Transverse colon (tissue), 4 donors: Measurements from ENCODE around the gene CD82. TPM values are rescaled to one million over a fixed set of nuclear protein-coding genes. Genes with fewer than 3 reads are reported as not detected.

ENCODE experiments used
- DNase-seq: peaks from one replicate; pipeline ENCODE4 v3.0.0-alpha.2; 2019
- H3K27ac ChIP-seq, 4 donors: fragments of 200-600 bp; sonication (generic); 2 replicates each; pipeline ENCODE4 v1.5.1; 2016 to 2018; ENCODE audit warnings: inconsistent platforms in 4 of 4
- H3K27me3 ChIP-seq: fragments of 200-600 bp; sonication (generic); 2 replicates; pipeline ENCODE4 v1.5.1; 2017; ENCODE audit warnings: inconsistent platforms
- H3K36me3 ChIP-seq, 4 donors: fragments of 200-600 bp; sonication (generic); 2 replicates each; pipeline ENCODE4 v1.5.1; 2017 to 2019; ENCODE audit warnings: inconsistent platforms in 4 of 4
- H3K4me1 ChIP-seq, 4 donors: fragments of 200-600 bp; sonication (generic); 2 replicates each; pipeline ENCODE4 v1.5.1; 2017 to 2020; ENCODE audit warnings: inconsistent platforms in 4 of 4
- H3K4me3 ChIP-seq, 4 donors: fragments of 200-600 bp; sonication (generic); 1 replicate in 1 of 4; 2 replicates in 3 of 4; pipeline versions ENCODE4 v1.5.1 to v1.6.1; 2017 to 2019; ENCODE audit warnings: inconsistent platforms in 4 of 4
- H3K9me3 ChIP-seq, 2 donors: fragments of 200-600 bp; sonication (generic); 2 replicates each; pipeline ENCODE4 v1.5.1; 2017 to 2019; ENCODE audit warnings: inconsistent platforms in 2 of 2
- CTCF ChIP-seq, 5 experiments: fragments of 200-600 bp in 3 of 5; fragments of 450-650 bp in 2 of 5; sonication (generic) in 3 of 5; IDR thresholded peaks; 1 replicate in 2 of 5; 2 replicates in 3 of 5; pipeline ENCODE4 v1.5.1; 2016 to 2017; ENCODE audit warnings: antibody characterized with exemption in 5 of 5, inconsistent platforms in 3 of 5, mild to moderate bottlenecking in 2 of 5, moderate library complexity in 1 of 5
- EP300 ChIP-seq: sonication (generic); formaldehyde crosslinking; IDR thresholded peaks from one replicate; pipeline ENCODE4 v1.6.1; 2017; ENCODE audit warnings: antibody characterized with exemption, low read depth
- POLR2A ChIP-seq: fragments of 450-650 bp; IDR thresholded peaks from one replicate; pipeline ENCODE4 v1.6.1; 2016; ENCODE audit warnings: antibody characterized with exemption, mild to moderate bottlenecking, moderate library complexity
- POLR2AphosphoS5 ChIP-seq, 3 donors: sonication (generic); formaldehyde crosslinking; IDR thresholded peaks; one replicate each; pipeline ENCODE4 v1.6.1; 2016; ENCODE audit warnings: antibody characterized with exemption in 3 of 3
- WGBS, 2 donors: methylation state at CpG; one replicate each; pipeline ENCODE4 v1.1.5; 2018; ENCODE audit warnings: low coverage in 1 of 2; 5-methylcytosine and 5-hydroxymethylcytosine counted together
- in situ Hi-C, 4 donors: fragments of 200-750 bp; cut with MboI; loops; one replicate each; pipeline versions ENCODE4 v1.15.0 to v1.15.1; 2017; ENCODE audit warnings: low sequenced_read_pairs in 3 of 4, low pct_ligation_motif_present in 1 of 4, low pct_unique_long_range_greater_than_20kb in 1 of 4
- intact Hi-C: fragments of 100-400 bp; cut with DNase I; formaldehyde crosslinking; loops from one replicate; pipeline ENCODE4 v1.15.1; 2023; ENCODE audit warnings: low total_unique reads
- total RNA-seq, 4 donors: library from RNA; depleted of rRNA; stranded (reverse); fragments of >200 nt; gene quantifications; one replicate each; pipeline ENCODE4 v1.1.0, GENCODE V29; 2016

The CD82 gene
- total RNA-seq, 4 donors from 2014 or later, result 7.9 to 23.1 (median 14.0) TPM

- no peaks in the 10 kb centered on the region for H3K36me3 ChIP-seq
- no peak for DNase-seq
- H3K27me3 ChIP-seq, result no peaks in the 10 kb centered on the region
- peaks cover 3 to 15% (median 12%) of the 10 kb centered on the region in 4 donors for H3K4me1 ChIP-seq
- H3K9me3 ChIP-seq, result no peaks in the 10 kb centered on the region
- no peak overlapping the region for H3K4me3 ChIP-seq
- no peak overlapping the region for H3K27ac ChIP-seq
- intact Hi-C loops, result loop anchor here (10.0 kb wide), 1 partner anchor 486 kb away; no protein-coding TSS in a partner anchor
- 78 to 87% methylated on average over 3 to 8 of the region's 9 CpGs for WGBS, 2 donors
- TF ChIP-seq POLR2A, result no peak
- TF ChIP-seq POLR2AphosphoS5 (IDR thresholded peaks at IDR 0.05), result no peak
- no peak for TF ChIP-seq EP300
- no peak for TF ChIP-seq CTCF (IDR thresholded peaks at IDR 0.05)
- in situ Hi-C loops, result no loop called here
Measured at GRCh38 chr11:44608651-44608990, 43.2 kb downstream of the CD82 start.

DNA sequence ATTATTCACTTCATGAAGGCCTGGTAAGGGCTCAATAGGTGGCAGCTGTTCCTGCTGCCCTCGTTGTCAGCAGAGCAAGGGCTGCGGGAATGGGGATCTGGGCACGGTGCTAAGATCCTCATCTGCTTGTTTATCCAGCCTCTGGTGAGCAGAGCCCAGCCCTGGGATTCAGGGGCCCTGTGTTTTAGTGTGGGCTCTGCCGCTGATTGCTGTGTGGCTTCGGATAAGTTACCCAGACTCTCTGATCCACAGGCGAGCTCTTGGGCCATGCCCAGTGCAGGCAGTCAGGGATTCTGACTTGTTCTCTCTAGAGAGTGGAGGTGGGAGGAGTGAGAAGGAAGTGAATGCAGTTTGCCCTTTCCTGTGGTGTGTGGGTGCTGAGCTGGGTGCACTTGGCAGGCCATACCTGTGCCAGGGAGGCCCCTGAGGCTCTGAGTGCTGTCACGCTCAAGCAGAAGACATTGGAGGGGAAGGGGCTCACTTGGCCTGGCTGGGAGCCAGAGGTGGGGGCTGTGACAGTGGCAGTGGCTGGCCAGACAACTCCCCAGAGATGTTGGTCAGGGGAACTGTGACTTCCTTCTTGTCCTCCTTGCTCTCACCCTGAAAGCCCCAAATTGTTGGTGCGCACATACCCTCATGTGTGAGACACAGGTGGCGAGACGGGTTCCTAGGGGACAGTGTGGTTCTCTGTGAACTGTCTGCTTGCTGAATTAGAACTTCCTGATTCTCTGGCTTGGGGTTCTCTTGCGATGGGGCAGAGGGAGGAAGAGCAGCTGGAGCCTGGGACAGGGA lies 43.7 kb downstream of the CD82 start:
- peak; percentile 21 for DNase-seq
- H3K27ac ChIP-seq, result no peak overlapping the region
- 70% methylated on average over 11 of the region's 11 CpGs; no CpG with 5 or more reads in 1 of the 2 donors for WGBS, 2 donors
- in situ Hi-C loops, result no loop called here
- no peaks in the 10 kb centered on the region for H3K9me3 ChIP-seq
- intact Hi-C loops, result loop anchor here (10.0 kb wide), 1 partner anchor 486 kb away; no protein-coding TSS in a partner anchor
- no peaks in the 10 kb centered on the region for H3K36me3 ChIP-seq
- H3K4me3 ChIP-seq, result no peak overlapping the region
- no peaks in the 10 kb centered on the region for H3K27me3 ChIP-seq
- TF ChIP-seq CTCF (IDR thresholded peaks at IDR 0.05) (no peak), EP300 (no peak), POLR2A (no peak), POLR2AphosphoS5 (IDR thresholded peaks at IDR 0.05) (no peak)
- H3K4me1 ChIP-seq, result peaks cover 3 to 15% (median 12%) of the 10 kb centered on the region in 4 donors

DNA sequence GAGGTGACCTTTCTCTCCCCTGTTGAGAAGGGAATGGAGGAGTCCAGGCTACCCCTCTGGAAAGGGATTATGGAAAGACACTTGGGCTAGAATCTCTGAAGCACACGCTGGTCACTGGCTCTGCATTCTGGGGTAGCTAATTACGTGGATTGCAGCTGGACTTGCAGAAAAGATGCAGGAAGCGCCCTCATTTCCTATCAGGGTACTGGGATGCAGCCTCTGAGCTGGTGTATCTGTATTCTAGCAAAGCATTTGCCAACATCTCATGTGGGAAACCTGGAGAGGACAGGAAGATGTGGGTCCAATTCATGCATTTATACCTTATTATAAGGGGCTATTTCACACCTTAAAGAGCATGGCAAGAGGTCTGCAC lies 44.3 kb downstream of the CD82 start:
- Histone ChIP-seq H3K27ac (no peak overlapping the region), H3K9me3 (no peaks in the 10 kb centered on the region), H3K4me1 (peaks cover 3 to 15% (median 12%) of the 10 kb centered on the region in 4 donors), H3K27me3 (no peaks in the 10 kb centered on the region), H3K36me3 (no peaks in the 10 kb centered on the region), H3K4me3 (no peak overlapping the region)
- intact Hi-C loops (loop anchor here (10.0 kb wide), 1 partner anchor 485 kb away; no protein-coding TSS in a partner anchor), in situ Hi-C loops (loop anchor here in 2 of 4 donors (5.0 to 10.0 kb wide), 2 partner anchors 52 to 55 kb away; no protein-coding TSS in a partner anchor)
- TF ChIP-seq EP300 (no peak), POLR2AphosphoS5 (IDR thresholded peaks at IDR 0.05) (no peak)
- 79 to 90% methylated on average over 2 to 3 of the region's 3 CpGs for WGBS, 2 donors
- DNase-seq, result no peak

GRCh38 chr11:44610186-44610955 lies 44.9 kb downstream of the CD82 start:
- no peak for TF ChIP-seq CTCF (IDR thresholded peaks at IDR 0.05)
- no peak for TF ChIP-seq EP300
- TF ChIP-seq POLR2AphosphoS5 (IDR thresholded peaks at IDR 0.05), result no peak
- no peak for TF ChIP-seq POLR2A
- no peaks in the 10 kb centered on the region for H3K27me3 ChIP-seq
- WGBS, 2 donors, result 91 to 96% methylated on average over 5 to 9 of the region's 9 CpGs
- no peak overlapping the region for H3K4me3 ChIP-seq
- intact Hi-C loops (no loop called here), in situ Hi-C loops (loop anchor here in 2 of 4 donors (5.0 to 10.0 kb wide), 2 partner anchors 53 to 56 kb away; no protein-coding TSS in a partner anchor)
- H3K27ac ChIP-seq, result no peak overlapping the region
- peaks cover 3 to 15% (median 12%) of the 10 kb centered on the region in 4 donors for H3K4me1 ChIP-seq
- H3K9me3 ChIP-seq, result no peaks in the 10 kb centered on the region
- H3K36me3 ChIP-seq, result no peaks in the 10 kb centered on the region
- DNase-seq, result no peak
